Fibroblast of lung (primary cell): ENCODE measurements around the gene AKAP7. TPM values are rescaled to one million over a fixed set of nuclear protein-coding genes. Genes with fewer than 3 reads are reported as not detected.

Source experiments
- DNase-seq, 2 donors: peaks; one replicate each; pipeline versions ENCODE4 v3.0.0 to v3.0.0-alpha.2; 2010; ENCODE audit warnings: low read depth in 2 of 2
- H2AFZ ChIP-seq: 2 replicates; pipeline ENCODE4 v1.5.1; 2012; ENCODE audit warnings: low read length, control low read depth, inconsistent platforms
- H3K27ac ChIP-seq: 2 replicates; pipeline ENCODE4 v1.5.1; 2011; ENCODE audit warnings: low read length, control low read depth; ENCODE audit not compliant: insufficient read depth
- H3K27me3 ChIP-seq: 2 replicates; pipeline ENCODE4 v1.5.1; 2011; ENCODE audit warnings: mild to moderate bottlenecking, low read length; ENCODE audit not compliant: control insufficient read depth, insufficient read depth
- H3K36me3 ChIP-seq: 2 replicates; pipeline ENCODE4 v1.5.1; 2011; ENCODE audit warnings: low read length; ENCODE audit not compliant: control insufficient read depth, insufficient read depth
- H3K4me1 ChIP-seq: 2 replicates; pipeline ENCODE4 v1.5.1; 2011; ENCODE audit warnings: low read length; ENCODE audit not compliant: control insufficient read depth, insufficient read depth; ENCODE audit errors: extremely low read depth
- H3K4me2 ChIP-seq: 2 replicates; pipeline ENCODE4 v1.5.1; 2011; ENCODE audit warnings: low read length, control low read depth; ENCODE audit not compliant: insufficient read depth; ENCODE audit errors: extremely low read depth
- H3K4me3 ChIP-seq, 4 experiments: fragments of 200-600 bp in 1 of 4; sonication (generic) in 1 of 4; replicated peaks in 1 of 4; 2 replicates each; pipeline ENCODE4 v1.5.1; 2011 to 2016; ENCODE audit warnings: low read length in 4 of 4, low read depth in 3 of 4, mild to moderate bottlenecking in 3 of 4, control low read depth in 2 of 4, inconsistent platforms in 1 of 4, mixed read lengths in 1 of 4; ENCODE audit not compliant: insufficient read depth in 1 of 4; ENCODE audit errors: control extremely low read depth in 1 of 4
- H3K79me2 ChIP-seq: 2 replicates; pipeline ENCODE4 v1.5.1; 2012; ENCODE audit warnings: mild to moderate bottlenecking, low read length, inconsistent platforms; ENCODE audit not compliant: control insufficient read depth, insufficient read depth
- H3K9ac ChIP-seq: 2 replicates; pipeline ENCODE4 v1.5.1; 2011; ENCODE audit warnings: mild to moderate bottlenecking, low read length, control low read depth; ENCODE audit not compliant: insufficient read depth
- H3K9me3 ChIP-seq: 2 replicates; pipeline ENCODE4 v1.5.1; 2012; ENCODE audit warnings: low read depth, low read length; ENCODE audit not compliant: control insufficient read depth, insufficient read depth
- H4K20me1 ChIP-seq: 2 replicates; pipeline ENCODE4 v1.5.1; 2011; ENCODE audit warnings: low read length; ENCODE audit not compliant: control insufficient read depth, insufficient read depth; ENCODE audit errors: extremely low read depth
- EZH2 ChIP-seq: IDR thresholded peaks from 2 replicates; pipeline ENCODE4 v1.5.1; 2012; ENCODE audit warnings: low read length, control low read depth, mild to moderate bottlenecking; ENCODE audit errors: missing control alignments
- polyA plus RNA-seq, 2 donors: library from polyadenylated mRNA; depleted of rRNA in 1 of 2; stranded (reverse) in 1 of 2; unstranded in 1 of 2; fragments of >200 nt; gene quantifications; 2 replicates each; pipeline ENCODE4 v1.2.1, GENCODE V29; 2011 to 2012; ENCODE audit warnings: missing spikeins in 1 of 2
- total RNA-seq: library from RNA; depleted of rRNA; stranded (reverse); fragments of >200 nt; gene quantifications from 2 replicates; pipeline ENCODE4 v1.2.1, GENCODE V29; 2014
- TF ChIP-seq, protein P1 (sequence below), 2 donors: IDR thresholded peaks in 1 of 2; conservative IDR thresholded peaks in 1 of 2; 1 replicate in 1 of 2; 2 replicates in 1 of 2; pipeline ENCODE4 v1.5.1; 2011 to 2012; ENCODE audit warnings: low read length in 2 of 2, control low read depth in 1 of 2, inconsistent platforms in 1 of 2, low read depth in 1 of 2, mild to moderate bottlenecking in 1 of 2

The AKAP7 gene
- total and polyA plus RNA-seq, 2 donors (not counting 1 experiment from before 2014, with no cell fraction given): 3.1 to 5.8 TPM

- Histone ChIP-seq H3K27ac (no peak overlapping the region), H3K9ac (no peak overlapping the region), H3K4me2 (no peak overlapping the region), H2AFZ (no peak overlapping the region), H3K79me2 (no peaks in the 10 kb centered on the region), H4K20me1 (no peaks in the 10 kb centered on the region), H3K4me3 (no peak overlapping the region), H3K36me3 (no peaks in the 10 kb centered on the region), H3K27me3 (no peaks in the 10 kb centered on the region), H3K9me3 (no peaks in the 10 kb centered on the region), H3K4me1 (no peaks in the 10 kb centered on the region)
- no peak for DNase-seq
- TF ChIP-seq, protein P1, sequence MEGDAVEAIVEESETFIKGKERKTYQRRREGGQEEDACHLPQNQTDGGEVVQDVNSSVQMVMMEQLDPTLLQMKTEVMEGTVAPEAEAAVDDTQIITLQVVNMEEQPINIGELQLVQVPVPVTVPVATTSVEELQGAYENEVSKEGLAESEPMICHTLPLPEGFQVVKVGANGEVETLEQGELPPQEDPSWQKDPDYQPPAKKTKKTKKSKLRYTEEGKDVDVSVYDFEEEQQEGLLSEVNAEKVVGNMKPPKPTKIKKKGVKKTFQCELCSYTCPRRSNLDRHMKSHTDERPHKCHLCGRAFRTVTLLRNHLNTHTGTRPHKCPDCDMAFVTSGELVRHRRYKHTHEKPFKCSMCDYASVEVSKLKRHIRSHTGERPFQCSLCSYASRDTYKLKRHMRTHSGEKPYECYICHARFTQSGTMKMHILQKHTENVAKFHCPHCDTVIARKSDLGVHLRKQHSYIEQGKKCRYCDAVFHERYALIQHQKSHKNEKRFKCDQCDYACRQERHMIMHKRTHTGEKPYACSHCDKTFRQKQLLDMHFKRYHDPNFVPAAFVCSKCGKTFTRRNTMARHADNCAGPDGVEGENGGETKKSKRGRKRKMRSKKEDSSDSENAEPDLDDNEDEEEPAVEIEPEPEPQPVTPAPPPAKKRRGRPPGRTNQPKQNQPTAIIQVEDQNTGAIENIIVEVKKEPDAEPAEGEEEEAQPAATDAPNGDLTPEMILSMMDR (conservative IDR thresholded peaks at IDR 0.05 in 1 of 2, IDR thresholded peaks at IDR 0.05 in 1 of 2; ENCODE audit: low read depth in 1 of 2, low read length in 2 of 2): no peak
Measured at GRCh38 chr6:131244942-131245341, 109.7 kb downstream of the AKAP7 start.

DNA sequence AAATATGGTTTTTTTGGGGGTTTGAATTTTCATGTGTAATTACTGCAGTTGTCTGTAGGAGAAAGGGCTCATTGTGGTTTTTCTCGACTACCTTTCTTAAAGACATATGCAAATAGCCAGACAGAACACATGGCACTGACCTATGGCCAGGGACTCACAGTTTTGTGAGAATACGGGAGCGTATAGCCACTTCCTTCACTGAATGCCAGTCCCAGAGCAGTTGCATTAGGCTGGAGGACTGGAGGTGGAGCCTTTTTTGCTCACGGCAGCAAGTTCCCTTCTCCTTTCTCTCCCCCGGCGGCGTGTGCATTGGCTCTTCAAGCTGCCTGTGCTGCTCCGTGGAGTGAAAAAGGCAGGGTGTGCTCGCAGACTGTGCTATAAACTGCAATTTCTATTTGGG is 114.9 kb downstream of the AKAP7 start:
- Histone ChIP-seq H3K36me3 (no peaks in the 10 kb centered on the region), H2AFZ (peak overlapping the region; percentile 86), H3K4me1 (no peaks in the 10 kb centered on the region), H3K9me3 (no peaks in the 10 kb centered on the region), H3K9ac (no peak overlapping the region), H3K27me3 (no peaks in the 10 kb centered on the region), H3K4me3 (peak overlapping the region; percentile 33 to 72 (median 46)), H3K27ac (no peak overlapping the region), H3K79me2 (no peaks in the 10 kb centered on the region), H3K4me2 (peak overlapping the region; percentile 79), H4K20me1 (no peaks in the 10 kb centered on the region)
- TF ChIP-seq, protein P1 (conservative IDR thresholded peaks at IDR 0.05 in 1 of 2, IDR thresholded peaks at IDR 0.05 in 1 of 2; ENCODE audit: low read depth in 1 of 2, low read length in 2 of 2): peak in 1 of 2 donors; percentile 7
- no peak for TF ChIP-seq EZH2
- DNase-seq: peak; percentile 62 to 74

DNA sequence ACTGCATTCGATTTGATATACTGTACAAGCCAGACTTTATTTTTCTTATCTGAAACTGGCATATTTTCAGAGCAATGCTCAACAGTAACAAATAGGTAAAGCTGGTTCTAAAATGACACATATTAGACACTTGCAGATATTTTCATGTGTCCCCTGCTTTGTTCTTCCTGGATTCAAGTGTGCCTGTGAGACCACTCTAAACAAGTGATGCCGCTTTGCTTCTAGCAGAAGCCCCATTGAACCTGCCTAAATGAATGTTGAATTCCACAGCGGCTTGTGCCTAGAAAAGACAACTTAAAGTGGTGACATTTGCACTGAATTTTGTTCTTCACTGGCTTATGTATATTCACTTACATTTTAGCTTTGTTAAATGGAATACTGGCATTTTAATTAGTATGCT is 115.7 kb downstream of the AKAP7 start:
- no peaks in the 10 kb centered on the region for H3K4me1 ChIP-seq
- no peak overlapping the region for H3K4me2 ChIP-seq
- no peak overlapping the region for H3K27ac ChIP-seq
- no peaks in the 10 kb centered on the region for H3K79me2 ChIP-seq
- no peak for DNase-seq
- no peaks in the 10 kb centered on the region for H3K9me3 ChIP-seq
- no peaks in the 10 kb centered on the region for H4K20me1 ChIP-seq
- TF ChIP-seq EZH2: no peak
- TF ChIP-seq, protein P1 (conservative IDR thresholded peaks at IDR 0.05 in 1 of 2, IDR thresholded peaks at IDR 0.05 in 1 of 2; ENCODE audit: low read depth in 1 of 2, low read length in 2 of 2): no peak
- H3K4me3 ChIP-seq: peak overlapping the region in 1 of 4 experiments; percentile 72
- no peak overlapping the region for H2AFZ ChIP-seq
- no peaks in the 10 kb centered on the region for H3K27me3 ChIP-seq
- no peaks in the 10 kb centered on the region for H3K36me3 ChIP-seq
- H3K9ac ChIP-seq: no peak overlapping the region
